BLaER1 treated with 17β-estradiol and CSF1 and Interleukin-3, amounts not matched to agents 10 nM and 100 nM (cell line): ENCODE data around the gene SPTLC2.

ENCODE experiments used
- H3K27ac ChIP-seq, 11 experiments: shearing (Covaris generic); formaldehyde crosslinking; 2 replicates each; pipeline ENCODE4 v1.8.1; 2022
- H3K27me3 ChIP-seq, 11 experiments: shearing (Covaris generic); formaldehyde crosslinking; 2 replicates each; pipeline ENCODE4 v1.8.1; 2022
- H3K36me3 ChIP-seq, 11 experiments: shearing (Covaris generic); formaldehyde crosslinking; 2 replicates each; pipeline ENCODE4 v1.8.1; 2022
- H3K4me1 ChIP-seq, 10 experiments: shearing (Covaris generic); formaldehyde crosslinking; 2 replicates each; pipeline ENCODE4 v1.8.1; 2022
- H3K4me2 ChIP-seq, 11 experiments: shearing (Covaris generic); formaldehyde crosslinking; 2 replicates each; pipeline ENCODE4 v1.8.1; 2022
- H3K4me3 ChIP-seq, 10 experiments: shearing (Covaris generic); formaldehyde crosslinking; 2 replicates each; pipeline ENCODE4 v1.8.1; 2022
- H3K9ac ChIP-seq, 11 experiments: shearing (Covaris generic); formaldehyde crosslinking; 2 replicates each; pipeline ENCODE4 v1.8.1; 2022
- H3K9me3 ChIP-seq, 11 experiments: shearing (Covaris generic); formaldehyde crosslinking; replicated peaks in 1 of 11; 2 replicates each; pipeline ENCODE4 v1.8.1; 2022
- H4K20me1 ChIP-seq, 11 experiments: shearing (Covaris generic); formaldehyde crosslinking; 2 replicates each; pipeline ENCODE4 v1.8.1; 2022
- Cebpa-rat ChIP-seq, 11 experiments: shearing (Covaris generic); IDR thresholded peaks; 2 replicates each; pipeline ENCODE4 v1.8.1; 2022

SPTLC2 gene

GRCh38 chr14:77579065-77579464 is 37.4 kb downstream of the SPTLC2 start:
- TF ChIP-seq Cebpa-rat (IDR thresholded peaks at IDR 0.05): no peak
- Histone ChIP-seq H4K20me1 (peaks cover 0 to 99% (median 14%) of the 10 kb centered on the region in 11 experiments; a peak in 13 of 22 replicates), H3K36me3 (peaks cover 16 to 78% (median 45%) of the 10 kb centered on the region in 11 experiments), H3K9me3 (no peaks in the 10 kb centered on the region), H3K4me3 (no peak overlapping the region), H3K4me1 (peaks cover 15 to 29% (median 18%) of the 10 kb centered on the region in 10 experiments), H3K4me2 (no peak overlapping the region), H3K9ac (no peak overlapping the region), H3K27ac (no peak overlapping the region), H3K27me3 (no peaks in the 10 kb centered on the region)

GRCh38 chr14:77574446-77575115 is 41.9 kb downstream of the SPTLC2 start:
- Histone ChIP-seq H3K9me3 (no peaks in the 10 kb centered on the region), H3K27me3 (no peaks in the 10 kb centered on the region), H3K36me3 (peaks cover 27 to 100% (median 64%) of the 10 kb centered on the region in 11 experiments), H3K4me1 (no peaks in the 10 kb centered on the region), H3K4me3 (no peak overlapping the region), H3K27ac (no peak overlapping the region), H3K9ac (no peak overlapping the region), H4K20me1 (peaks cover 0 to 87% (median 0%) of the 10 kb centered on the region in 11 experiments; a peak in 9 of 22 replicates), H3K4me2 (no peak overlapping the region)
- TF ChIP-seq Cebpa-rat (IDR thresholded peaks at IDR 0.05): no peak

- H3K27ac ChIP-seq: no peak overlapping the region
- peaks cover 0 to 81% (median 0%) of the 10 kb centered on the region in 11 experiments; a peak in 8 of 22 replicates for H4K20me1 ChIP-seq
- H3K4me2 ChIP-seq: no peak overlapping the region
- H3K36me3 ChIP-seq: peaks cover 27 to 100% (median 65%) of the 10 kb centered on the region in 11 experiments
- H3K4me1 ChIP-seq: no peaks in the 10 kb centered on the region
- no peaks in the 10 kb centered on the region for H3K9me3 ChIP-seq
- H3K9ac ChIP-seq: no peak overlapping the region
- no peak overlapping the region for H3K4me3 ChIP-seq
- H3K27me3 ChIP-seq: no peaks in the 10 kb centered on the region
- no peak for TF ChIP-seq Cebpa-rat (IDR thresholded peaks at IDR 0.05)
Measured at GRCh38 chr14:77573964-77574363, 42.5 kb downstream of the SPTLC2 start.

GRCh38 chr14:77570706-77571268 is 45.6 kb downstream of the SPTLC2 start:
- Histone ChIP-seq H3K27me3 (no peaks in the 10 kb centered on the region), H3K4me2 (no peak overlapping the region), H3K4me3 (no peak overlapping the region), H4K20me1 (peaks cover 0 to 56% (median 0%) of the 10 kb centered on the region in 11 experiments; a peak in 6 of 22 replicates), H3K36me3 (peaks cover 17 to 99% (median 50%) of the 10 kb centered on the region in 11 experiments), H3K4me1 (peaks cover 0 to 8% (median 0%) of the 10 kb centered on the region in 10 experiments; a peak in 4 of 20 replicates), H3K9me3 (no peaks in the 10 kb centered on the region), H3K27ac (no peak overlapping the region), H3K9ac (no peak overlapping the region)
- no peak for TF ChIP-seq Cebpa-rat (IDR thresholded peaks at IDR 0.05)

- peak overlapping the region in 1 of 11 experiments; percentile 22; a peak in 1 of 22 replicates for H3K4me2 ChIP-seq
- peak overlapping the region in 1 of 11 experiments; percentile 32; a peak in 1 of 22 replicates for H3K27ac ChIP-seq
- H3K4me3 ChIP-seq: no peak overlapping the region
- H4K20me1 ChIP-seq: peaks cover 0 to 42% (median 0%) of the 10 kb centered on the region in 11 experiments; a peak in 3 of 22 replicates
- TF ChIP-seq Cebpa-rat (IDR thresholded peaks at IDR 0.05): no peak
- no peaks in the 10 kb centered on the region for H3K9me3 ChIP-seq
- no peaks in the 10 kb centered on the region for H3K27me3 ChIP-seq
- H3K4me1 ChIP-seq: peaks cover 0 to 14% (median 0%) of the 10 kb centered on the region in 10 experiments; a peak in 4 of 20 replicates
- H3K36me3 ChIP-seq: peaks cover 19 to 99% (median 50%) of the 10 kb centered on the region in 11 experiments
- no peak overlapping the region for H3K9ac ChIP-seq
Measured at GRCh38 chr14:77565994-77566305, 50.5 kb downstream of the SPTLC2 start.

GRCh38 chr14:77565289-77565993 is 51.0 kb downstream of the SPTLC2 start:
- TF ChIP-seq Cebpa-rat (IDR thresholded peaks at IDR 0.05): no peak
- H3K4me1 ChIP-seq: peaks cover 0 to 14% (median 0%) of the 10 kb centered on the region in 10 experiments; a peak in 4 of 20 replicates
- H3K4me3 ChIP-seq: no peak overlapping the region
- no peak overlapping the region for H3K9ac ChIP-seq
- peak overlapping the region in 1 of 11 experiments; percentile 32; a peak in 1 of 22 replicates for H3K27ac ChIP-seq
- no peaks in the 10 kb centered on the region for H3K27me3 ChIP-seq
- peaks cover 24 to 99% (median 52%) of the 10 kb centered on the region in 11 experiments for H3K36me3 ChIP-seq
- 0 out of 22 replicates have a peak overlapping the region, but pooled peaks of 1 of the 11 experiments have one; percentile 22 for H3K4me2 ChIP-seq
- no peaks in the 10 kb centered on the region for H3K9me3 ChIP-seq
- H4K20me1 ChIP-seq: peaks cover 0 to 36% (median 0%) of the 10 kb centered on the region in 11 experiments; a peak in 3 of 22 replicates

GRCh38 chr14:77562681-77563080 is 53.8 kb downstream of the SPTLC2 start:
- H3K4me2 ChIP-seq: no peak overlapping the region
- H3K36me3 ChIP-seq: peaks cover 23 to 99% (median 61%) of the 10 kb centered on the region in 11 experiments; a peak in 21 of 22 replicates
- no peak for TF ChIP-seq Cebpa-rat (IDR thresholded peaks at IDR 0.05)

GRCh38 chr14:77561881-77562280 is 54.6 kb downstream of the SPTLC2 start:
- no peak for TF ChIP-seq Cebpa-rat (IDR thresholded peaks at IDR 0.05)
- Histone ChIP-seq H3K27ac (no peak overlapping the region), H4K20me1 (peaks cover 0 to 44% (median 0%) of the 10 kb centered on the region in 11 experiments; a peak in 4 of 22 replicates), H3K36me3 (peaks cover 28 to 99% (median 62%) of the 10 kb centered on the region in 11 experiments), H3K27me3 (no peaks in the 10 kb centered on the region), H3K4me1 (peaks cover 0 to 14% (median 2%) of the 10 kb centered on the region in 10 experiments; a peak in 6 of 20 replicates), H3K9me3 (no peaks in the 10 kb centered on the region), H3K4me3 (no peak overlapping the region), H3K4me2 (no peak overlapping the region), H3K9ac (no peak overlapping the region)

More at GRCh38 chr14:77562681-77563080, 53.8 kb downstream of the SPTLC2 start:
- Histone ChIP-seq H3K9me3 (no peaks in the 10 kb centered on the region), H3K27ac (no peak overlapping the region), H3K9ac (no peak overlapping the region), H4K20me1 (peaks cover 0 to 44% (median 0%) of the 10 kb centered on the region in 11 experiments; a peak in 4 of 22 replicates), H3K4me3 (no peak overlapping the region), H3K4me1 (peaks cover 0 to 14% (median under 1%) of the 10 kb centered on the region in 10 experiments; a peak in 6 of 20 replicates), H3K27me3 (no peaks in the 10 kb centered on the region)

- Histone ChIP-seq H3K9me3 (no peaks in the 10 kb centered on the region), H3K36me3 (peaks cover 53 to 100% (median 86%) of the 10 kb centered on the region in 11 experiments), H3K4me1 (peaks cover 0 to 7% (median 0%) of the 10 kb centered on the region in 10 experiments; a peak in 3 of 20 replicates)
Measured at GRCh38 chr14:77559381-77559780, 57.1 kb downstream of the SPTLC2 start.

More at GRCh38 chr14:77559381-77559780, 57.1 kb downstream of the SPTLC2 start:
- no peak for TF ChIP-seq Cebpa-rat (IDR thresholded peaks at IDR 0.05)
- Histone ChIP-seq H4K20me1 (peaks cover 0 to 37% (median 0%) of the 10 kb centered on the region in 11 experiments; a peak in 4 of 22 replicates), H3K4me3 (no peak overlapping the region), H3K4me2 (no peak overlapping the region), H3K27me3 (no peaks in the 10 kb centered on the region), H3K27ac (no peak overlapping the region), H3K9ac (no peak overlapping the region)
